Superior temporal gyrus (tissue), 1 donor: ENCODE results near the gene VSIG8.
A peak's percentile ranks its signal among the peaks of the same experiment; 100 is the strongest.

Experiments used
- DNase-seq: peaks from one replicate; pipeline ENCODE4 v3.0.0-alpha.2; 2016; ENCODE audit errors: extremely low spot score

VSIG8 gene

DNA sequence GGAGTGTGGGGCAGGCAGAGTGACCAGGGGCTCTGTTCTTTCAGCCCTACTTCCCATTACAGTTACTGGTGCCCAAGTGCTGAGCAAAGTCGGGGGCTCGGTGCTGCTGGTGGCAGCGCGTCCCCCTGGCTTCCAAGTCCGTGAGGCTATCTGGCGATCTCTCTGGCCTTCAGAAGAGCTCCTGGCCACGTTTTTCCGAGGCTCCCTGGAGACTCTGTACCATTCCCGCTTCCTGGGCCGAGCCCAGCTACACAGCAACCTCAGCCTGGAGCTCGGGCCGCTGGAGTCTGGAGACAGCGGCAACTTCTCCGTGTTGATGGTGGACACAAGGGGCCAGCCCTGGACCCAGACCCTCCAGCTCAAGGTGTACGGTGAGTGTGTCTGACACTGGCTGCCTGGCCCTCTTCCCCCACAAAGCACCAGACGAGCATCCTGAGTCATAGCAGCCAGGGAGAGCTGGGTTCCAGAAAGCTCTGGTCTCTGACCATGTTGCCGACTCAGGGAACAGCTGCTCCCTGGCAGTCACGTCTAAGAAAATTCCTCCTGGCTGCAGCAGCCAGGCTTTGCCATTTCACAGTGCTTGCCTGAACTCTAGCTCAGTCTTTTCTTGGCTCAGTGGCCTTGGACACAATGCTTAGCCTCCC lies 32.5 kb downstream of the VSIG8 start:
- no peak for DNase-seq

DNA sequence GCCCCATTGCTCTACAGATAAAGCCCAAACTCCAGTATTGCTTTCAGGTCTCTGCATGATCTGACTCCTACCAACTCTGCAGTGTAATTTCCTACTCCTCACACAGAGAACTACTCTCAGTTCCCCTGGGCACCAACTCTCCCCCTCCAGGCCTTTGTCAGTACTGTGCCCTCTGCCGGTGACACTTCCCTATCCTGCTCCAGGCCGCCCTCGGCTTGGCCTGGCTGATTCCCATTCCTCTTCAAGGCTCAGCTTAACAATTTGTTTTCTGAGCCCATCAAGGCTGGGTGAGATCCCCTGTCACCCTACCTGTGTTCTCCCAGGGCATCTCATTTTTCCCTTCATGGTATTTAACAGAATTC lies 33.2 kb downstream of the VSIG8 start:
- peak; percentile 31 for DNase-seq

DNA sequence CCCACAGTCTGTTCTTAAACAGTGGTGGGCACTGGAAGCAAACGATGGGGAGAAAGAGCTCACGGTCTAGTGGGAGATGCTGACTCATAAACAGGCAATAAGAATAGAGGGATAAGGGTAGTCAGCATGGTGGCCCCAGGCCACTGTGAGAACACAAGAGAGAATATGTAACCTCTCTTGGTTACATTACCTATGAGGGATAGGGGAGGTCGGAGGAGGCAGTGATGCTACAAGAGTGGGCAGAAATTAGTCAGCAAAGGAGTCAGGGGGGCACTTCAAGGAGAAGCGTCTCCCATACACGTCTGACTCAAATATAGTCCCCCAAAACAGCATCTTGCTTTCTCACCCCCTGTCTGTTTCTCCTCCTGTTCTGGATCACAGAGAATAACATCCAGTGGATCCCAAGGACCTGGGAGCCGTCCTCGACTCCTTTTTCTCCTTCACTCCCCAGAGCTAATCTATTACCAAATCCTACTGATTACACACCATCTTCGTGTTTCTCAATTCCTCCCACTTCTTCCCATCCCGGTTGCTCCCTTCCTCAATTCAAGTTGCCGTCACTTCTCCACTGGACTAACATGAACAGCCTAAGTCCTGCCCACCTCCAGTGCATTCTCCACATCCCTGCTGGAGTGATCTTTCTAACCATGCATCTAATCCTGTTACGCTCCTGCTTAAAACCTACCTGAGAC lies 33.7 kb downstream of the VSIG8 start:
- DNase-seq = no peak

DNA sequence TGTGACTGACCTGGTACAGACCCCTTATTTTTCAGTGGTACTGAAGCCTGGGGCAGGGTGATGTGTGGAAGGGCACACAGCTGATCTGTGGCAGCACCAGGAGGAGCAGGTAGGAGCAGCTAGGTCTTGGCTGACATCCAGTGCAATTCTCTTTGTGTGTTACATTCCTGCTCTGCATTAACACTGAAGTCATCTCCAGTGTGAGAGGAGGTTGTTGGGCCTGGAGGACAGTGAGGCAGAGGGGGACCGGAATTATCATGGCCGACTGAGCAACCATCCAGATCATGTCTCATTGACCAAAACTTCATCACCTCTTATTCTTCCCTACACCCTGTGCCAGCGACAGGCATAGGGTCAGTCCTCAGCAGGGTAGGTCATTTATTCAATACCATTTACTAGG lies 34.3 kb downstream of the VSIG8 start:
- no peak for DNase-seq

DNA sequence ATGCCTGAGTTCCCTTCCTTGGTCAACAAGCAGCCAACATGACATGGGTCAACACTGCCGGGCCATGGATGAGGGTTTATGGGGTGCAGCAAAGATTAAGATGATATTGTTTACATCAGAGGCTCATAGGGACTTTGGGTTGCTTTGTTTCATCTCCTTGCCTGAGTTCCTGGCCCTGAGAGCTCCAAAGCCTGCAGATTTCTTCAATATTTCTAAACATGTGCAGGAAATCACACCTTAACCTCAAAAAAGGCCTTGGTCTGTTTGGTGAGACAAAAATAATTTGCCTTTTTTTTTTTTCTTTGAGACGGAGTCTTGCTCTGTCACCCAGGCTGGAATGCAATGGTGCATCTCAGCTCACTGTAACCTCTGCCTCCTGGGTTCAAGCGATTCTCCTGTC lies 34.9 kb downstream of the VSIG8 start:
- DNase-seq = no peak

DNA sequence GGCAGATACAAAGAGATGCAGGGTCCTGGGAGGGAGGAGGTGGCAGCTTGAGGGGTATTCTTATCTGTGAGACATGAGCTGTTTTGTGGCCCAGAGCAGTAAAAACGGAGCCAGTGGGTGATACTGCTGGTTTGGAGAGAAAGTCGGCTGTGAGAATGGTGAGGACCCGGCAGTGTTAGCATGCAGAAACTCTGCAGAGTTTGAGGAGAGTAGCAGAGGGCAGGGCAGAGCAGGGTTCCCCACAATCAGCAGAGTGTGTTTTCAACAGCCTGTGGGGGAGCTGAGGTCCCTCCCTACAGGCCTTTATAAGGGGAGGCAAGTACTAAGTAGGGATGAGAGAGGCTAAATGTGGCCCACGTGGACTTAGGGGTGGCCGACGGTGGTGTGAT lies 35.4 kb downstream of the VSIG8 start:
- no peak for DNase-seq

DNA sequence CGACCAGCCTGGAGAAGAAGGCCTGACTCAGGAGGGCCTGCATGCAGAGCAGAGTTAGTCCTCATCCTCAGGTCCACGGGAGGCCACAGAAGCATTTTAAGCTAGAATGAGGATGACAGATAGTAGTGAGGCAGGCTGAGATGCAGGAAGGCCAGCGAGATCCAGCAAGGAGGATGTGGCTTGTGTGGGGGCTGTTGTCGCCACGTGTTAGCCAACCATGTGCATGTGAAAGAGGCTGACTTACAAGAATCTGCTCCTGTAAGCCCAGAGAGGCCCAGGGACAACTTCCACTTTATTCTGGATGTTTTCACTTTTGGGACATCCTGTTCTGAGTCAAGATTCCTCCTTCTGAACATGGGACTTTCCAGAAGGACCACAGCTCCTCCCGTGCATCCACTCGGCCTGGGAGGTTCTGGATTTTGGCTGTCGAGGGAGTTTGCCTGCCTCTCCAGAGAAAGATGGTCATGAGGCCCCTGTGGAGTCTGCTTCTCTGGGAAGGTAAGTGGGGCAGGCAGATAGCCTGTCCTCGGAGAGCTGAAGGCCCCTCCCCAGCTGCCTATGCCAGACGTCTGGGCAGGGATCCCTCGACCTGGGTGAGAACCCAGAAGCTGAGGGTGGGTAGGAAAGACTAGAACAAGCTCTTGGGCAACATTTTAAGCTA lies 35.9 kb downstream of the VSIG8 start, which contains the start of gene SLAMF8:
TSS of gene SLAMF8 (plus strand) at position 433 of the 661 bp plus-strand sequence. CDS start at position 459, 26 bp downstream.
- no peak for DNase-seq

DNA sequence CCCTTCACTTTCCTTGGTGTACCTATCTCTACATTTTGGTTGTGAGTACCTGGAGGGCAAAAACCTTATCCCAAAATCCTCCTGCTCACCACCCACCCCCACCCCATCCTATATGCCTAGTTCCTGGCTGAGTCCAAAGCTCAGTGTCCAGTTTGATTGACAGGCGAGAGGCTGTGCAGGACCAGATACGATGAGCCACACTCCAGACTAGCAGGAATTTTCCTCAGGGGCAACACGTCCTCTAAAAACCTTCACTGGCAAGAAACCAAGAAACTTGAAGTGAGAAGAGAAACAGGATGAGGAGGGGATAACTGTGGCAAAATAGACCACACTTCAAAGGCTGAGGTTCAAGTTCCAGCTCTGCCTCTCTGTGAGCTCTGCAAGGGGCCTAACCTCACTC lies 36.9 kb downstream of the VSIG8 start:
- no peak for DNase-seq

DNA sequence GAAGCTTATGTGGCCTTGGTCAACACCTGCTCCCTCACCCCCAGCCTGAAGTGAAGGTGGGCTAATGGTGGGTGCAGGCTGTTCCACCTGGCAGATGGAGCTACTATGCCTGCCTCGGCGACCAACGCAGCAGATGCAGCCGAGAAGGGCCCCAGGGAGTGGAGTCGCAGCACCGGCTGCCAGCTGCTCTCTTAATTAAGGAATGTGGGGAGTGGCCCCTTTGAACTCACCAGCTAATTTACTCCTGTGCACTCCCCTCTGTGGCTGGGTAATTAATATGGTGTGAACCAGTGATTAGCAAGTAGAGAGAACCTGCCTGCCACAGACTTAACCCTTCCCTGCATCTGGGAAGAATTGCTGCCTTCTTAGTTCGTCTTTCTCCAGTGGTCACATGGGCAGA lies 39.1 kb downstream of the VSIG8 start:
- DNase-seq = no peak

DNA sequence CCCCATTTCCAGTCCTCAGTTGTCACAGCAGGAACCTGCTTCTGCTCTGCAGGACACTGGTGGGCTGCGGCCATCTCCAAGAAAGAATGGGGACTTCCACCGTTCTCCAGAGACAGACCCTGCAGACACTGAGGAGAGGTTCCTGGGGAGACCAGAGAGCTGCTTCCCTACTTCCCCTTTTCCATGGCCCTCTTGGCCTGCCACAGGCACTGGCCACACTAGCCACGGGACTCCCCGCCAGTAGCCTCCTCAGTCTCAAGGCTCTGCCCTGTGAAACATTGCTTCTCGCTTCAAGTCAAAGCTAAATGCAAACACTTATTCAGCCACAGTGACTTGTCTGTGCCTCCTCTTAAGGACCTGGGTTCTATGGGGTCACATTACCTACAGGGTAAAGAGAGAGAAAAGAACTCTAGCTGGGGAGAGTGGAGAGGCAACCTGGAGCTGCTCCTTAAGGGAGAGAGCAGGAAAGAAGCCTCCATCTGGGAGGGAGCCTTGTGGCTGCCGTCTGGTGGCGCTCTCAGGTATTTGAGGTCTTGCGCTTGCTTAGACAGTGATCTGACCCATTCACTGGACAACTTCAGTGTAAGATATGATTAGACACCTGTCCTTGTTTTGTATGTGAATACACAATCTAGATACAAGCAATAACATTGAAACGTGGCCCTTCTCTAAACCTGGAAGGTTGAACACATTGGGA lies 41.1 kb downstream of the VSIG8 start:
- peak; percentile 77 for DNase-seq

DNA sequence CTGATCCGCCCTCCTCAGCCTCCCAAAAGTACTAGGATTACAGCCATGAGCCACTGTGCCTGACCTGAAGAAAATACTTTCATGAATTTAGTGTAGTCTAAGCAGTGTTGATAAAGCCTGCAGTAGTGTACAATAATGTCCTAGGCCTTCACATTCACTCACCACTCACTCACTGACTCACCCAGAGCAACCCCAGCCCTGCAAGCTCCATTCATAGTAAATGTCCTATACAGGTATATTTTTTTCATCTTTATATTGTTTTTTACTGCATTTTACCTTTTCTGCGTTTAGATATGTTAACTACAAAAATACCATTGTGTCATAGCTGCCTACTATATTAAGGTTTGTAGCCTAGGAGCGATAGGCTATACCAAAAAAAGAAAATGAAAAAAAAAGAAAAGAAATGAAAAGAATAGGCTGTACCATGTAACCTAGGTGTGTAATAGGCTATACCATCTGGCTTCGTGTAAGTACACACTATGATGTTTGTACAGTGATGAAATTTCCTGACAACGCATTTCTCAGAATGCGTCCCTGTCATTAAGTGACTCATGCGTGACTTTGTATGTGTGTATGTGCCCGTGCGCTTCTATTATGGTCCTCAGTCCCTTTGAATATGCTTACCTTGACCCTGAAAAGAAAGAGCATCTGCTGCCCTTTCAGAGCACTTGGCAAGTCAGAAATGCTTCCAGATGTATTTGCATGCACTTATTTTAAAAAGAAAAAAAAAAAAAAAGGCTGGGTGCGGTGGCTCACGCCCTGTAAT lies 45.0 kb downstream of the VSIG8 start:
- DNase-seq = no peak

DNA sequence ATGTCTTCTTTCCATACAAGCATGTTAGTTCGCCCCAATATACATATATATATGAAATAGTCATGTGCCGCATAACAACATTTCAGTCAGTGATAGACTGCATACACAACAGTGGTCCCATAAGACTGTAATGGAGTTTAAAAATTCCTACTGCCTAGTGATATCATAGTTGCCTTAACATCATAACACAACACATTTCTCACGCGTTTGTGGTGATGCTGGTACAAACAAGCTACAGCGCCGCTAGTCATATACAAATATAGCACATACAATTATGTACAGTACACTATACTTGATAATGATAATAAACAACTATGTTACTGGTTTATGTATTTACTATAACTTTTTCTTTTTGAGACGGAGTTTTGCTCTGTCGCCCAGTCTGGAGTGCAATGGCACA lies 46.5 kb downstream of the VSIG8 start:
- DNase-seq = no peak

DNA sequence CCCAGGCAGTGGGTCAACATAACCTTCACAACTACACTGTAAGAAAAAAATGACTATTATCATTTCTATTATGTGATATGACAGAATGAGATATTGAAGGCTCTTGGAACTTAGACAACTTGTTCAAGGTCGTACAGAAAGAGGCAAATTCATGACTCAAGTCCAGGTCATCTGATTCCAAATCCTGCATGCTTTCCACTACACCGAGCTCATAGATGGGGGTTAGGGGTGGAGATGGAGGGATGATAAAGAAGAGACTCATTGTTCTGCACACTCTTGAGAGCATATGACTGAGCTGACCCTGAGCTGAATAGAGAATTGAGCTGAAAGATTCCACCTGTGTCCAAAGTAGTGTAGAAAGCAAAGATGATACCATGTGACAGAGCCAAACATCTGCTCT lies 57.5 kb downstream of the VSIG8 start:
- no peak for DNase-seq
